ENCODE results near the gene CCDC28B.

- no peak for TF ChIP-seq YY1 (IDR thresholded peaks at IDR 0.05; ENCODE audit: insufficient read depth, insufficient read length)
- no peak for TF ChIP-seq ZNF274 (IDR thresholded peaks at IDR 0.05; ENCODE audit: low read depth, low read length)
Measured at GRCh38 chr1:32231843-32232432, 31.5 kb downstream of the CCDC28B start.

All from NT2/D1 (cell line).